T-helper 2 cell treated with Interferon-gamma antibody and Interleukin-4, amounts not matched to agents 5 μg/mL and 100 μg/mL, for 36 hours (primary cell): Measurements from ENCODE around the gene ARHGAP40.
A peak's percentile ranks its signal among the peaks of the same experiment; 100 is the strongest.

ENCODE experiments used
- DNase-seq: peaks from one replicate; pipeline ENCODE4 v3.0.0; 2021; ENCODE audit warnings: low spot score
- H3K27ac Mint-ChIP-seq: one replicate; pipeline ENCODE4 v1.8.0; 2021; ENCODE audit warnings: mild to moderate bottlenecking, mixed read lengths
- H3K27me3 Mint-ChIP-seq: one replicate; pipeline ENCODE4 v1.8.0; 2021; ENCODE audit warnings: low read depth, mixed read lengths
- H3K36me3 Mint-ChIP-seq: one replicate; pipeline ENCODE4 v1.8.0; 2021; ENCODE audit warnings: low read depth, mixed read lengths
- H3K4me1 Mint-ChIP-seq: one replicate; pipeline ENCODE4 v1.8.0; 2021; ENCODE audit warnings: low read depth, mixed read lengths
- H3K4me3 Mint-ChIP-seq: one replicate; pipeline ENCODE4 v1.8.0; 2022; ENCODE audit warnings: mild to moderate bottlenecking, moderate library complexity, mixed read lengths
- H3K9me3 Mint-ChIP-seq: one replicate; pipeline ENCODE4 v1.8.0; 2021; ENCODE audit warnings: mixed read lengths

Gene ARHGAP40

GRCh38 chr20:38617011-38617829, 15.6 kb downstream of the ARHGAP40 start:
- Mint-ChIP-seq H3K4me3 (no peak overlapping the region), H3K36me3 (no peaks in the 10 kb centered on the region), H3K9me3 (no peaks in the 10 kb centered on the region), H3K4me1 (no peaks in the 10 kb centered on the region), H3K27me3 (peaks cover 18% of the 10 kb centered on the region), H3K27ac (no peak overlapping the region)
- DNase-seq, result no peak

DNA sequence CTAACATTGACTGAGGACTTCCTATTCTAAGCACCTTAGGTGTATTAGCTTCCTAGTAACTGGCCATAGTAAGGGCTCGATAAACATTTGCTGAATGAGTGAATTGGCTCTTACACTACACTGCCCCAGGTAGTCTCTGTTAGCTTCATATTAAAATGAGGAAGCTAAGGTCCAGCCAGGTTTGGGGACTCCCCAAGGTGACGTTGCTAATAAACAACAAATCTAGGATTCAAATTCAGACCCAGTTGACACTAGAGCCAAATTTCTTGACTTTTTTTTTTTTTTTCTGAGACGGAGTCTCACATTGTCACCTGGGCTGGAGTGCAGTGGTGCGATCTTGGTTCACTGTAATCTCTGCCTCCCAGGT, 16.2 kb downstream of the ARHGAP40 start:
- Mint-ChIP-seq H3K4me1 (no peaks in the 10 kb centered on the region), H3K9me3 (no peaks in the 10 kb centered on the region), H3K27me3 (peaks cover 18% of the 10 kb centered on the region), H3K36me3 (no peaks in the 10 kb centered on the region), H3K4me3 (no peak overlapping the region), H3K27ac (no peak overlapping the region)
- DNase-seq, result no peak

DNA sequence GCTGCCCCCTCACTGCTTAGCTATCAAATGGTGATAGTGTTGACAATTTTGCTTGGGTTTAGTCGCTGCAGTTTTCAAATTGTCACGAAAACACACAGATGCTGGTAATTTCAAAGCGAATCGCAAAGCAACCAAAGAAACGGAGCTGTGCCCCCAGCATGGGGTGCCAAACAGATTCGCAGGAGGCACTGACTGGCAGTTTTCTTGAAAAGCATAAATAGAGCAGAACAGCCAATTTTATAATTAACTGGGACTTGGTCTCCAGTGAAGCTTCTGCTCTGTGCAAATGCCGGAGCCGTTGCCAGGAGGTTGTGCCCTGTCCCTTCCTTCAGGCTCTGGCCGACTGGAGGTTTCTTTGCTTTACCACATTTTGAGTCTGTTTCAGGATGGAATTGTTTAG, 18.8 kb downstream of the ARHGAP40 start:
- no peaks in the 10 kb centered on the region for H3K9me3 Mint-ChIP-seq
- H3K4me1 Mint-ChIP-seq, result no peaks in the 10 kb centered on the region
- H3K36me3 Mint-ChIP-seq, result no peaks in the 10 kb centered on the region
- peaks cover 18% of the 10 kb centered on the region for H3K27me3 Mint-ChIP-seq
- no peak overlapping the region for H3K27ac Mint-ChIP-seq
- no peak overlapping the region for H3K4me3 Mint-ChIP-seq
- no peak for DNase-seq

DNA sequence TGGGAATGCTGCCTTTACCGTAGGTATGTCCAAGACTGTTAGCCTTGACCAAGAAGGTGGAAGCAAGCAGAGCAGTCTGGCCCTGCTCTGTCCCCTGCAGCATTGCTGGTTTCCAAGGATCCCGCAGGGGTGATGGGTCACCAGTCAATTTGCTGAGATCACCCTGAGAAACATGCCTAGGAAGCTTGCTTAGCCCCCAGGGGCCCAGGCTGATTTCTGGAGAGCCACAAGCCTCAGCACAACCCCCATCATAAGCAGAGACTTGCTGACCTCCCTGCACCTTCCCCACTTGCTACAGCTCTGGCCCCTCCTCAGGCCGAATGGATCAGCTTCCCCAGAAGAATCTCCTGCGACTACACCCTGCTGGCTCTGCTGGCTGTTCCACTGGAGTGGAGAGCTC, 21.5 kb downstream of the ARHGAP40 start:
- H3K9me3 Mint-ChIP-seq, result no peaks in the 10 kb centered on the region
- H3K4me1 Mint-ChIP-seq, result no peaks in the 10 kb centered on the region
- no peaks in the 10 kb centered on the region for H3K36me3 Mint-ChIP-seq
- no peak overlapping the region for H3K27ac Mint-ChIP-seq
- H3K27me3 Mint-ChIP-seq, result peaks cover 15% of the 10 kb centered on the region
- no peak for DNase-seq
- no peak overlapping the region for H3K4me3 Mint-ChIP-seq

- DNase-seq, result no peak
- H3K4me1 Mint-ChIP-seq, result no peaks in the 10 kb centered on the region
- H3K27ac Mint-ChIP-seq, result no peak overlapping the region
- peaks cover 11% of the 10 kb centered on the region for H3K27me3 Mint-ChIP-seq
- H3K4me3 Mint-ChIP-seq, result no peak overlapping the region
- H3K9me3 Mint-ChIP-seq, result no peaks in the 10 kb centered on the region
- H3K36me3 Mint-ChIP-seq, result no peaks in the 10 kb centered on the region
These were observed 22.5 kb downstream of the ARHGAP40 start for GRCh38 chr20:38624084-38624483.

- no peak for DNase-seq
- no peaks in the 10 kb centered on the region for H3K9me3 Mint-ChIP-seq
- no peaks in the 10 kb centered on the region for H3K36me3 Mint-ChIP-seq
- H3K27ac Mint-ChIP-seq, result no peak overlapping the region
- H3K4me1 Mint-ChIP-seq, result no peaks in the 10 kb centered on the region
- H3K27me3 Mint-ChIP-seq, result peaks cover 4% of the 10 kb centered on the region
- H3K4me3 Mint-ChIP-seq, result no peak overlapping the region
These were observed 24.3 kb downstream of the ARHGAP40 start for GRCh38 chr20:38625896-38626295.

DNA sequence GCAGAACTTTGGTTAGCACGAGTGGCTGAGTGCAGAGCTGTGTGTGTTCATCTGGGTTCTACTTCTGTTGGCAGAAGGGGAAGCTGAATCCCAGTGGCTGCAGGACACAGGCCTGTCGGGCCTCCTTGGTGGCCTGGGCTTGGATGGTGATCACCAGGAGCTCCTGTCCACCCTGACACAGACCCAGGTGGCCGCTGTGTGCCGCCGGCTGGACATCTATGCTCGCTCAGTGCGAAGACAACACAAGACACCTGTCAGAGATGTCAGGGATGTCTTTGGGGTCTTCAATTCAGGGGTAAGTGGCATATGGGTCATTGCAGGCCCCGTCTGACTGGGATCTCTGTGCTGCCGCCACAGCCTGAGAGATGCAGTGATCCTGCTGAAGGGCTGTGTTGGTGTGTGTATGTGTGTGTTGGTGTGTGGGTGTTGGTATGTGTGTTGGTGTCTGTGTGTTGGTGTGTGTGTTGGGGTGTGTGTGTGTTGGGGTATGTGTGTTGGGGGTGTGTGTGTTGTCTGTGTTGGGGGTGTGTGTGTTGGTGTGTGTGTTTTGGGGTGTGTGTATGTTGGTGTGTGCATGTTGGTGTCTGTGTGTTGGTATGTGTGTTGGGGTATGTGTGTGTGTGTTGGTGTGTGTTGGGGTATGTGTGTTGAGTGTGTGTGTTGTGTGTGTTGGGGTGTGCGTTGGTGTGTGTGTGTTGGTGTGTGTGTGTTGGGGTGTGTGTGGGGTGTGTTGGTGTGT, 25.5 kb downstream of the ARHGAP40 start:
- no peak for DNase-seq
- no peaks in the 10 kb centered on the region for H3K27me3 Mint-ChIP-seq
- no peaks in the 10 kb centered on the region for H3K36me3 Mint-ChIP-seq
- no peaks in the 10 kb centered on the region for H3K4me1 Mint-ChIP-seq
- no peaks in the 10 kb centered on the region for H3K9me3 Mint-ChIP-seq
- no peak overlapping the region for H3K4me3 Mint-ChIP-seq
- no peak overlapping the region for H3K27ac Mint-ChIP-seq

- Mint-ChIP-seq H3K36me3 (no peaks in the 10 kb centered on the region), H3K4me3 (no peak overlapping the region), H3K4me1 (peaks cover 5% of the 10 kb centered on the region), H3K9me3 (no peaks in the 10 kb centered on the region), H3K27ac (no peak overlapping the region), H3K27me3 (peaks cover 3% of the 10 kb centered on the region)
- no peak for DNase-seq
These were observed 27.2 kb downstream of the ARHGAP40 start for GRCh38 chr20:38628580-38629470.

GRCh38 chr20:38629979-38630378, 28.4 kb downstream of the ARHGAP40 start:
- no peaks in the 10 kb centered on the region for H3K36me3 Mint-ChIP-seq
- peaks cover 3% of the 10 kb centered on the region for H3K27me3 Mint-ChIP-seq
- peaks cover 5% of the 10 kb centered on the region for H3K4me1 Mint-ChIP-seq
- H3K9me3 Mint-ChIP-seq, result no peaks in the 10 kb centered on the region
- H3K4me3 Mint-ChIP-seq, result no peak overlapping the region
- DNase-seq, result no peak
- no peak overlapping the region for H3K27ac Mint-ChIP-seq

GRCh38 chr20:38630727-38631126, 29.1 kb downstream of the ARHGAP40 start:
- Mint-ChIP-seq H3K4me3 (no peak overlapping the region), H3K9me3 (no peaks in the 10 kb centered on the region), H3K36me3 (no peaks in the 10 kb centered on the region), H3K27me3 (peaks cover 4% of the 10 kb centered on the region), H3K27ac (no peak overlapping the region), H3K4me1 (peaks cover 5% of the 10 kb centered on the region)
- no peak for DNase-seq

GRCh38 chr20:38631155-38632022, 29.8 kb downstream of the ARHGAP40 start:
- H3K9me3 Mint-ChIP-seq, result no peaks in the 10 kb centered on the region

DNA sequence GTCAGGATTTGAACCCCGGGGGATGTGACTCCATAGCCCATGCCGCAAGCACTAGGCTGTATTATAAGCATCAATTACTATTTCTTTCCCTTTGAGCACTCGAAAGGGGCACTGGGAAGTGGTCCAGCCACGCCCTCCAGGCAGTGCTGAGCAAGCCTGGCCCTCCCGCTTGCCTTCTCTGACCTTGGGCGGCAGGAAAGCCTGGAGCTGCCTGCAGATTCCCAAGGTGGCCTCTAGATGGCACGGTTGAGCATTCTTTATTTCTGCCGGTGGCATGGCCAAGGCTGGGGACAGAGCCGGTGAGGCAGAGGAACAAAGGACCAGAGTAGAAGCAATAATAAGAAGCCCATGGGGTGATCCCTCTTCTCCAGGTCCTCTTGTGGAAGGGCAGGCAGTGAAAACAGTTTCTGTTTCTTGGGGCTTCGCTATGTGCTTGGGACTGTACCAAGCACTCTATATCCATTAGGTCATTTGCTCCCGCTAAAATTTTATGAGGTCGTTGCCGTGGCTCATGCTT, 32.0 kb downstream of the ARHGAP40 start:
- H3K27ac Mint-ChIP-seq, result no peak overlapping the region
- no peak overlapping the region for H3K4me3 Mint-ChIP-seq
- H3K9me3 Mint-ChIP-seq, result no peaks in the 10 kb centered on the region
- peaks cover 13% of the 10 kb centered on the region for H3K27me3 Mint-ChIP-seq
- DNase-seq, result peak; percentile 29
- H3K4me1 Mint-ChIP-seq, result peaks cover 5% of the 10 kb centered on the region
- no peaks in the 10 kb centered on the region for H3K36me3 Mint-ChIP-seq

More at GRCh38 chr20:38631155-38632022, 29.8 kb downstream of the ARHGAP40 start:
- Mint-ChIP-seq H3K27ac (no peak overlapping the region), H3K4me3 (no peak overlapping the region), H3K27me3 (peaks cover 9% of the 10 kb centered on the region), H3K36me3 (no peaks in the 10 kb centered on the region), H3K4me1 (peaks cover 5% of the 10 kb centered on the region)
- no peak for DNase-seq

DNA sequence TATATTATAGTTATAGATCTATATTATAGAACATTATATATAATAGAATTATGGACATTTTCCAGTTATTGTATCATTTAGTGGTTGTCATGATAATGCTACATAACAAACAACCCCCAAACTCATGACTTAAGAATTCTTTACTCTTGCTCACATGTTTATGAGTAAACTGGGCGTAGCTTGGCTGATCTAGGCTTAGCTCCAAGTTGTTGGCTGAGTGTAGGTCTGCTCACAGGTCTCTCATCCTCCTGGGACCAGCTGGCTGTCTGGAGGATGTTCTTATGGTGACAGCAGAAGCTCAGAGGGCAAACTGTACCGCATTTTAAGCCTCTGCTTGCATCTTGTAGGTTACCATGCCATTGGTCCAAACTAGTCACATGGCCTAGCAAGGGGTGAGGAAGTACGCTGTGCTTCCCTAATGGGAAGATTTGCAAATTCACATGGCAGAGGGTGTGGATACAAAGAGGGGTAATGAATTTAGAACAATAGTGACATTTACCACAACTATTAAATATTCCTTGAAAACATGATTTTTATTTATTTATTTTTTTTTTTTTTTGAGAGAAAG, 34.2 kb downstream of the ARHGAP40 start:
- Mint-ChIP-seq H3K27ac (no peak overlapping the region), H3K27me3 (peaks cover 27% of the 10 kb centered on the region), H3K4me3 (no peak overlapping the region), H3K36me3 (no peaks in the 10 kb centered on the region), H3K9me3 (no peaks in the 10 kb centered on the region), H3K4me1 (peaks cover 5% of the 10 kb centered on the region)
- DNase-seq, result no peak
